ENCODE measurements around the gene LY6G6F. TPM values are rescaled to one million over a fixed set of nuclear protein-coding genes. Genes with fewer than 3 reads are reported as not detected.

The LY6G6F gene
- total and polyA plus RNA-seq, 3 donors from 2014 or later = 0.41 TPM; not detected in 2

DNA sequence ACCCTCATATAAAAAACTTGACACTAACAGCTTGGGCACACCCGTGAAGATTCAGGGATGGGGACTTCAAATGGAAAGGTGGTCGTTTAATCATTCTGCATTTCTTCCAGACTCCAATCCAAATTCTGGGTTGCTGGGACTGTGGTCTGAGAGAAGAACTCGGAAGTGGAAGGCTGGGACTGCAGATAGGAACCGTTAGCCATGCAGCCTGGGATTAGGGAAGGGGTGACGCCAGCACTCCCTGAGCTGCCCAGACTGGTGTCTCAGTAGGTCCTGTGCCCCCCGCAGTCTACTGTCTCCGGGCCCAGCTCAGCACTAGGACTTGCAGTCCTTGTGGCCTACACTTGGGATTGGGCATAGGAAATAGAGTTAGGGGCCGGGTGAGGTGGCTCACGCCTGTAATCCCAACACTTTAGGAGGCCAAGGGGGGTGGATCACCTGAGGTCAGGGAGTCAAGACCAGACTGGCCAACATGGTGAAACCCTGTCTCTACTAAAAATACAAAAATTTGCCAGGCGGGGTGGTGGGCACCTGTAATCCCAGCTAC is 30.2 kb downstream of the LY6G6F start:
- Histone ChIP-seq H3K36me3 (ENCODE audit: low read depth, missing control alignments) (no peaks in the 10 kb centered on the region), H3K4me3 (peak overlapping the region; percentile 47 to 71), H3K9me3 (no peaks in the 10 kb centered on the region), H3K4me1 (peaks cover 26% of the 10 kb centered on the region), H3K27ac (peak overlapping the region; percentile 86 to 87), H3K27me3 (no peaks in the 10 kb centered on the region)
- 47 to 64% methylated on average over 9 to 10 of the region's 10 CpGs for WGBS, 2 donors
- no peak for DNase-seq
- TF ChIP-seq POLR2A (IDR thresholded peaks at IDR 0.05) = no peak
- TF ChIP-seq, protein P1, sequence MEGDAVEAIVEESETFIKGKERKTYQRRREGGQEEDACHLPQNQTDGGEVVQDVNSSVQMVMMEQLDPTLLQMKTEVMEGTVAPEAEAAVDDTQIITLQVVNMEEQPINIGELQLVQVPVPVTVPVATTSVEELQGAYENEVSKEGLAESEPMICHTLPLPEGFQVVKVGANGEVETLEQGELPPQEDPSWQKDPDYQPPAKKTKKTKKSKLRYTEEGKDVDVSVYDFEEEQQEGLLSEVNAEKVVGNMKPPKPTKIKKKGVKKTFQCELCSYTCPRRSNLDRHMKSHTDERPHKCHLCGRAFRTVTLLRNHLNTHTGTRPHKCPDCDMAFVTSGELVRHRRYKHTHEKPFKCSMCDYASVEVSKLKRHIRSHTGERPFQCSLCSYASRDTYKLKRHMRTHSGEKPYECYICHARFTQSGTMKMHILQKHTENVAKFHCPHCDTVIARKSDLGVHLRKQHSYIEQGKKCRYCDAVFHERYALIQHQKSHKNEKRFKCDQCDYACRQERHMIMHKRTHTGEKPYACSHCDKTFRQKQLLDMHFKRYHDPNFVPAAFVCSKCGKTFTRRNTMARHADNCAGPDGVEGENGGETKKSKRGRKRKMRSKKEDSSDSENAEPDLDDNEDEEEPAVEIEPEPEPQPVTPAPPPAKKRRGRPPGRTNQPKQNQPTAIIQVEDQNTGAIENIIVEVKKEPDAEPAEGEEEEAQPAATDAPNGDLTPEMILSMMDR (IDR thresholded peaks at IDR 0.05) = no peak
- intact Hi-C loops (cut with DNase I; ENCODE audit: low total_unique reads) = no loop called here

DNA sequence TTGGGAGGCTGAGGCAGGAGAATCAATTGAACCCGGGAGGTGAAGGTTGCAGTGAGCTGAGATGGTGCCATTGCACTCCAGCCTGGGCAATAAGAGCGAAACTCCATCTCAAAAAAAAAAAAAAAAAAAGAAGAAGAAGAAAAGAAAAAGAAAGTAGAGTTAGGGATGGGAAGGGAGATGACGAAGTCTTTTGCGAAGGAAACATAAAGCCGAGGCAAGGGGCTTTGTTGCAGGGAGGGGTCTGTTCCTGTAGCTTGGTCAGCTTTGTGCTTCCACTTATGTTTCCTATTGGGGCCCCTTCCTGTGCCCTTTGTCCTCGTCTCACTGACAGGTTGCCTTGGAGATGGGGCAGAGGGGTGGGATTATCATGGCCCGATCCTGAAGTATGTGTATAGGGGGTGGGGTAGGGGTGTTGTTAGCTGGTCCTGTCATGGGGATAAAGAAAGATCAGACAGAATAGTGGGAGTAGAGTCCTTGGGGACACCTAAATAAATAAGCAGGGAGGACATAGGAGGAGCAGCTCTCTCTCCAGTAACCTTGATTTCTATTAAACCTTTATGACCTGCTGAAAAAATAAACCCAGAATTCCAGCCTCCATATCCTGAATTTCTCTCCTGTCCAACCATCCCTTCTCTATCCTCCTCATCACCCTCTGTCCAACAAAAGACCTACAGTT is 30.8 kb downstream of the LY6G6F start:
- no peaks in the 10 kb centered on the region for H3K36me3 ChIP-seq (ENCODE audit: low read depth, missing control alignments)
- H3K4me3 ChIP-seq = no peak overlapping the region
- H3K27ac ChIP-seq = peak overlapping the region; percentile 86 to 87
- no peaks in the 10 kb centered on the region for H3K27me3 ChIP-seq
- peaks cover 26% of the 10 kb centered on the region for H3K4me1 ChIP-seq
- no peaks in the 10 kb centered on the region for H3K9me3 ChIP-seq
- no peak for DNase-seq
- TF ChIP-seq, protein P1 (IDR thresholded peaks at IDR 0.05) = no peak
- no peak for TF ChIP-seq POLR2A (IDR thresholded peaks at IDR 0.05)
- WGBS, 2 donors = 62 to 73% methylated on average over 7 of the region's 7 CpGs
- intact Hi-C loops (cut with DNase I; ENCODE audit: low total_unique reads) = no loop called here

DNA sequence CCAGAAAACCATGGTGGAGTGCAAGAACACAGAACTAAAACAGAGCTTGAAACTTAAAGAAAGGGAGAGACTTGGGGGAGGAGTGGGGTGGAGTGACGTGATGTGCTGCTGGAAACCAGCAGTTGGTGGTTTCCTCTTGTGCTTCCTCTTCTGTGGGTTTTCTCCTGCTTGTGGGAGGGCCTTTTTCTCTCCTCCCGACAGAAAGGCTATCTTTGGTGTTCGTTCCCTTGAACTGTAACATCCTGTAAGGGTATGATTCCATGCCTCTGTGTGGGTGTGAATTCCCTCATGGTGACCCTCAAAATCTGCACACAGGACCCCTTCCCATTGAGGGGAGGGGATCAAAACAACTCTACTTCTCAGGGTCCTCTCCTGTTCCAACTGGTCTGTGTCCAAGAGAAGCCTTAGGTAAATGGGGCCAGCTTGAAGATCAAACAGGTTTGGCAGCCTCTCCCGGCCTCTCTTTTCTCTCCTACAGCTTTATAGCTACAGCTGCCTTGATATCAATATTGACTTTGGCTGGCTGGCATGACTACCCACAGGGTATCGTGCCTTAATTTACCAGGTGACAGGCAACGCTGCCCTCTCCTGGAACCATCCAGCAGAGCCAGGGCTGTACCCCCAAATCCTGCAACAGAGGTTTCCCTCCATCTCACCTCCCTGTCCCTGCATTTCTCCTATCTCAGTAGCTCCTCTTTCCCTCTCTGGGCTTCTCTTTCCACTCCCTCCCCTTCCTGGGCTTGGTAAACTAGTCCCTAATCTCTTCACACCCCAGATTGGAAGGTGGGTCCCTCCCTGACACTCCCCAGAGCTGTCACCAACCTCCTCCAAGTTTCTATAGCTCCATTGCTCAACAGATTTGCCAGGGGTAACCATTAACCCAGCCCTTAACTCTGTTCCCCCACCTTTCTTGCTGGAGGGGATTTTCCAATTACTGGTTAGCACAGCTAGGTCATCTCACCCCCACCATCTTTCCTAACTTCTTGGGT is 31.6 kb downstream of the LY6G6F start:
- intact Hi-C loops (cut with DNase I; ENCODE audit: low total_unique reads) = no loop called here
- Histone ChIP-seq H3K27ac (peak overlapping the region; percentile 75 to 86), H3K9me3 (no peaks in the 10 kb centered on the region), H3K4me1 (peaks cover 26% of the 10 kb centered on the region), H3K36me3 (ENCODE audit: low read depth, missing control alignments) (no peaks in the 10 kb centered on the region), H3K4me3 (no peak overlapping the region), H3K27me3 (no peaks in the 10 kb centered on the region)
- TF ChIP-seq, protein P1 (IDR thresholded peaks at IDR 0.05) = no peak
- TF ChIP-seq POLR2A (IDR thresholded peaks at IDR 0.05) = no peak
- WGBS, 2 donors = 31 to 35% methylated on average over 6 of the region's 6 CpGs
- DNase-seq = peak; percentile 75

DNA sequence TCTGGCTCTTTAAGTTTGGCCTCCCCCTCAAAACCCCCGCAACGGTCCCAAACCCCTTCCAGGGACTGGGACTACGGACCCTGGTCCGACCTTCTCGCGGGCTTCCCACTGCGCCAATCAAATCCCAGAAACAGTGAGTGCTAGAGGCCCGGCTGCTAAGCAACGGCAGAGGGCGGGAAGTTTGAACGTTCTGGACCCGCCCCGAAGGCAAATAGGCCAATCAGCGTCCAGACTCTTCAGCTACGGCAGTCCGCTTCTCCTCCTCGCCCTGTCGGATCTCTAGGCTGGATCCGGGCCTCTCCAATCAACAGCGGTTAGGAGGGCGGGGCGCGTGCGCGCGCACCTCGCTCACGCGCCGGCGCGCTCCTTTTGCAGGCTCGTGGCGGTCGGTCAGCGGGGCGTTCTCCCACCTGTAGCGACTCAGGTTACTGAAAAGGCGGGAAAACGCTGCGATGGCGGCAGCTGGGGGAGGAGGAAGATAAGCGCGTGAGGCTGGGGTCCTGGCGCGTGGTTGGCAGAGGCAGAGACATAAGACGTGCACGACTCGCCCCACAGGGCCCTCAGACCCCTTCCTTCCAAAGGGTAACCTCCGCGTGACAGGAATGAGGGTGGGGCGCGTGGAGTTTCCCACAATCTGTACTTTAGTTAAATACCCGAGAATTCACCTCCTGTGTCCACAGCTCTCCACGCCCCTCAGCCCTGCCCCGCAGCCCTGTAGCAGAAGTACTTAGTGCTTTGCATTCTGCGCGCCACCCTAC is 33.2 kb downstream of the LY6G6F start, which contains the start of gene MSH5:
Gene MSH5, plus strand, starts transcription at position 367 of the 758 bp plus-strand sequence. CDS start 462 bp downstream, outside the sequence.
- H3K9me3 ChIP-seq = no peaks in the 10 kb centered on the region
- intact Hi-C loops (cut with DNase I; ENCODE audit: low total_unique reads) = no loop called here
- 0% methylated on average over 18 to 57 of the region's 58 CpGs for WGBS, 2 donors
- no peaks in the 10 kb centered on the region for H3K27me3 ChIP-seq
- H3K4me1 ChIP-seq = peaks cover 19% of the 10 kb centered on the region
- TF ChIP-seq, protein P1 (IDR thresholded peaks at IDR 0.05) = no peak
- TF ChIP-seq POLR2A (IDR thresholded peaks at IDR 0.05) = no peak
- peak; percentile 99 for DNase-seq
- H3K4me3 ChIP-seq = peak within 1 kb of the TSS; percentile 74 to 76
- no peaks in the 10 kb centered on the region for H3K36me3 ChIP-seq (ENCODE audit: low read depth, missing control alignments)
- H3K27ac ChIP-seq = peak within 1 kb of the TSS; percentile 10 to 86
